GM12892 (cell line): ENCODE measurements around the gene PRDM16. TPM values are rescaled to one million over a fixed set of nuclear protein-coding genes. Genes with fewer than 3 reads are reported as not detected.

Source experiments
- DNase-seq: peaks from one replicate; pipeline ENCODE4 v3.0.0; 2011; ENCODE audit not compliant: insufficient read length
- FAIRE-seq: peaks from 2 replicates; lab custom pipeline; 2011; peaks lifted over from hg19 to GRCh38; lab: Jason Lieb, UNC
- POLR2A ChIP-seq: IDR thresholded peaks from 2 replicates; pipeline ENCODE4 v1.6.1; 2011; ENCODE audit warnings: low read depth, low read length, control low read depth
- POLR2AphosphoS5 ChIP-seq: IDR thresholded peaks from 2 replicates; pipeline ENCODE4 v1.6.1; 2011; ENCODE audit warnings: low read depth, low read length, control low read depth
- TAF1 ChIP-seq: IDR thresholded peaks from 2 replicates; pipeline ENCODE4 v1.6.1; 2011; ENCODE audit warnings: low read depth, mild to moderate bottlenecking, control low read depth, low read length, borderline replicate concordance
- polyA plus RNA-seq: library from polyadenylated mRNA; unstranded; fragments of >200 nt; gene quantifications from one replicate; pipeline ENCODE4 v1.2.1, GENCODE V29; 2012; ENCODE audit warnings: missing spikeins, inconsistent platforms; ENCODE audit not compliant: missing spikeins

Gene PRDM16
- not detected for polyA plus RNA-seq

DNA sequence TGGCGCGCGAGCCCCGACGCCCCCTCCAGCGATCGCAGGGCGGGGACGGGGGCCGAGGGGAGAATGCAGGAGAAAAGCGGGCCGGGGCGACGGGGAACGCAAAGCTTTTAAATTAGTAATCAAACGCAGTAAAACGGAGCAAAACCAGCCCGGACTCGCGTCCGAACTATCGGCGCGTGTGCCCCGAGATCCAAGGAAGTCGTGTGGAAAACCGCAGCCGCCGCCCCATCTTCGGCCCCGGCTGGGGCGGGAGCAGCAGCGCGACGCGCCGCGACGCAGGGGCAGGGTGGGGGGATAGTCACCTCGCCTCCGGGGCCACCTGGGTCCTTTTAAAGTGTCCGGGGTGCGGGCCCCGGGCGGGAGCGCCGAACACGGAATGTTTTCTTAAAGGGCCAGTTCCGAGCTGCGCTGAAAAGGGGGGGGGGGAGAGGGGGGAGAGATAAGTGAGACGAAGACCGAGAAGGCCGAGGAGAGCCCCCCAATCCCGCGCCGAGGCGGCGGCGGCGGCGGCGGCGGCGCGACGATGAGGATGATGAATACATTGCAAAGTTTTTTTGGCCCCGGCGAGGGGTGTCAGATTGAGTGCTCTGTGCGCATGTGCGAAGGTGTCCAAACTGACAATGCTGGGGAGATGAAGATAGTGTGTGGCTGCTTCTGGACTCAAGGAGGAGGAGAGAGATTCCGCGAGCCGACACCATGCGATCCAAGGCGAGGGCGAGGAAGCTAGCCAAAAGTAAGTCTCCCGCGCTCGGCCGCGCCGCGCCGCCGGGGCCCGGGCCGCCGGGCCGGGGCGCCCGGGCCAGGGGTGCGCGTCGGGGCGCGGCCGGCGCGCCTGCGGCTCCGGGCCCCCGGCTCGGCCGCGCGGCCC lies at the start of gene PRDM16:
Gene PRDM16, plus strand, starts transcription at position 640 of the 868 bp plus-strand sequence. Its CDS starts 57 bp downstream, at position 697.
- no peak for FAIRE-seq
- DNase-seq, result no peak

DNA sequence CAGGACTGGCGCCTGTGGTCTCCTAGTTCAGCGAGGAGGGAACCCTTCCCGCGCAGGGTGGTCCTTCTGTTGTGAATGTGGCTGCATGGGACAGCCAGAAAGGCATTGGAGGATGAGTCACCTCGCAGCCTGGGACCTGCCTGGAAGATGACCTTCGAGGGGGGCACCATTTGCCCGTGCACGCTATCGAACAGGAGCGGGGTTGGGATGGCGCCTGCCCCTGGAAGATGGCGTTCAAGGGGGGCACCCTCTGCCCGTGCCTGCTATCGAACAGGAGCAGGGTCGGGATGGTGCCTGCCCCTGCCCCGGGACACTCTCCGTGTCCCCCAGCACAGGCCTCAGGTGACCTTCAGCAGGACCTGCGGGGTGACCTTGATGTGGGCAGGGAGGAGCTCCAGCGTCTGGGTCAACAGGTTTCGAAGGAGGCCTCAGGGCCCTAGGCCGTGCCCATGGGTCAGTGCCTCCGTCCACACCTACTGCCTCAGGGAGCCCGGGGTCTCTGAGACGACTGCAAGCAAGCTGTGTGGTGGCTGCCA lies 49.4 kb upstream of the PRDM16 start:
- no peak for TF ChIP-seq POLR2AphosphoS5
- TF ChIP-seq TAF1, result no peak
- TF ChIP-seq POLR2A, result no peak
- DNase-seq (no peak), FAIRE-seq (no peak)

More for the DNA sequence above, at the start of gene PRDM16:
- TF ChIP-seq POLR2AphosphoS5 (no peak), POLR2A (no peak), TAF1 (no peak)

GRCh38 chr1:3020263-3020909 lies 48.6 kb upstream of the PRDM16 start:
- no peak for FAIRE-seq
- no peak for DNase-seq
- no peak for TF ChIP-seq TAF1

DNA sequence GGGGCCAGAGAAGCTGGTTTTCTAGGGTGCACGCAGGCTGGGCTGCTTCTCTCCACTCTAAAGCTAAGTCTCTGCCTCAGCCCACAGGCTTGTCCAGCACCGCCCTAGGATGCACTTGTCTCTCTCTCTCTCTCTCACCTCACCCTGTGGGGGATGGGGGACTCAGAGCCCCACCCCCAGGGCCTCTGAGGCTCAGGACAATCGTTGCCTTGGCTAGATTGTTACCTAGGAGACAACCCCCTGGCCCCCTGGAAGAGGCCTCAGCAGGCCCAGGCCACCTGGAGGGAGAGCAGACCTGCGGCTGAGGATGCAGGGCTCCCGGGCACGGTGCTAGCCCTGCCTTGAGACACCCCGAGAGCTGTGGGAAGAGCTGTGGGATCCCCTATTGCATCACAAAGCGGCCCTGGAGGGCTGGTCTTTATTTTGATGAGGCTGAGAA lies 47.8 kb upstream of the PRDM16 start, which contains the start of gene ACTRT2:
Gene ACTRT2, plus strand, starts transcription at position 235 of the 439 bp plus-strand sequence. CDS start 220 bp downstream, outside the sequence.
- FAIRE-seq (no peak), DNase-seq (no peak)
- TF ChIP-seq TAF1, result no peak
- no peak for TF ChIP-seq POLR2AphosphoS5
- no peak for TF ChIP-seq POLR2A

GRCh38 chr1:3021801-3022401 lies 47.1 kb upstream of the PRDM16 start:
- TF ChIP-seq TAF1, result no peak
- TF ChIP-seq POLR2A, result no peak
- no peak for TF ChIP-seq POLR2AphosphoS5
- DNase-seq (no peak), FAIRE-seq (no peak)

DNA sequence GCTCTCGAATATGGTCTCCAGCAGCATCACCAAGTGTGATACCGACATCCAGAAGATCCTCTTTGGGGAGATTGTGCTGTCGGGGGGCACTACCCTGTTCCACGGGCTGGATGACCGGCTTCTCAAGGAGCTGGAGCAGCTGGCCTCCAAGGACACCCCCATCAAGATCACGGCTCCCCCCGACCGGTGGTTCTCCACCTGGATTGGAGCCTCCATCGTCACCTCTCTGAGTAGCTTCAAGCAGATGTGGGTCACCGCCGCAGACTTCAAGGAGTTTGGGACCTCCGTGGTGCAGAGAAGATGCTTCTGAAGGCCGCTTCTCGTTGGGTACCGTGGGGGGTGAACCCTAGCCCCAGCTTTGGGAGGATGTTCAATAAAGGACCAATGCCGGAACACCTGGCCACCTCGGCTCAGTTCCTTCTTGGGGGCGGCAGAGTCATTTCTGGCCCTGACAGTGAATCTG lies 46.5 kb upstream of the PRDM16 start:
- FAIRE-seq, result no peak
- no peak for DNase-seq
- no peak for TF ChIP-seq POLR2A
- no peak for TF ChIP-seq TAF1
- no peak for TF ChIP-seq POLR2AphosphoS5

DNA sequence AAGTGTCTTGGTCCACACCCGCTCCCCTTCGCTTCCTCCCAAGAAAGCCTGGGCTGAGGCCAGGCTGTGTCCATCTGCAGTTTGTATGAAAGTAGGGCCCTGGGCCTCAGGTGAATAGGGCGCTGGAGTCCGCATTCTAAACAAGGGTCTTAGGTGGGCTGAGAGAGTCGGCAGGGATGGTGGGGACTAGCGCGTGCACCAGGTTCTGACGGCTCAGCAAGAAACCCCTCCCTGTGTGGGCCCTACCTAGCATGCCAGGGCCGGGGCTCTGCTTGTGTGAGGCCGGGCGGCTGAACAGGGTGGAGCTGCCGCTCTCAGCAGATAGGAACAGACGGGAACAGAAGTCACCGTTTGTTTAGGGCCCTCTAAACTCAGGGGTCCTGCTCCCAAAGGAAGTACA lies 46.0 kb upstream of the PRDM16 start:
- FAIRE-seq, result no peak
- TF ChIP-seq TAF1, result no peak
- no peak for TF ChIP-seq POLR2AphosphoS5
- TF ChIP-seq POLR2A, result no peak
- DNase-seq, result no peak

DNA sequence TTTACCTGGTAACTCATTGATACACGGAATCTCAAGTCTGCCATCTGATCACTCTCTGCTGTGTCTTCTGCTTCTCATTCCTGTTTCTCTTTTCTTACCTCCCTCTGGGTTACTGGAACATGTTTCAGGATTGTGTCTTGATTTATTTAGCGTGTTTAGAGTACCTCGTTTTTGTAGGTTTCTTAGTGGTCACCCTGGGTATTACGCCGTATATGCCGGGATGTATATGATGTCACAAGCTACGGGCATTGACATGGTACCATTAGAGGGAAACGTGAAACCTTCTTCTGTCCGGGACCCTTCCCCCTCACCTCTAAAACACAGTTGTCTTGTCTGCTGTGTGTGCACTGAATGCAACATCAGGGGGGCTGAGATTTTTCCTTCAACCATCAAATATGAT lies 45.0 kb upstream of the PRDM16 start:
- no peak for FAIRE-seq

DNA sequence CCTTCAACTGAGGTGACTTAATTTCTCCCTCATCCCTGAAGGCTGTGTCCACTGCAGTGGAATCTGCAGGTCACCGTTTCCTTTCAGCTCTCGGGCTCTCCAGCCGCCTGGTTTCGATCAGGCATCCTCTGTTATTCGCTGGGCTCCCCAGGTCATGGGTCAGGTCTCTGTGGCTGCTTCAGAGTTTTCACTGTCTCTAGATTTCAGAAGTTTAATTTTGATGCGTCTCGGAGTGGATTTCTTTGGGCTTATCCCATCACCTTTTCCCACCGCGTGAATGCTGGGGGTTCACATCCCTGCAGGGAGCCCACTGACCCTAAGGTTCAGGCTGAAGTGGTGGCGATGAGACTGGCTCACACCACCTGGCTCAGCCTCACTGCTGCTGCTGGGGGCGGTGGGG lies 44.4 kb upstream of the PRDM16 start:
- TF ChIP-seq TAF1 (no peak), POLR2AphosphoS5 (no peak), POLR2A (no peak)
- FAIRE-seq (no peak), DNase-seq (no peak)

More for the DNA sequence above, 45.0 kb upstream of the PRDM16 start:
- no peak for TF ChIP-seq POLR2AphosphoS5
- TF ChIP-seq TAF1, result no peak
- TF ChIP-seq POLR2A, result no peak
- no peak for DNase-seq

GRCh38 chr1:3026124-3026523 lies 42.9 kb upstream of the PRDM16 start:
- FAIRE-seq, result no peak
- TF ChIP-seq TAF1 (no peak), POLR2A (no peak), POLR2AphosphoS5 (no peak)

More at GRCh38 chr1:3026124-3026523, 42.9 kb upstream of the PRDM16 start:
- no peak for DNase-seq
